Fibroblast of the conjunctiva (primary cell): Measurements from ENCODE around the gene GALNT16.
"Not testable (repeated sequence)": the region's sequence is repeated elsewhere in the genome, so short reads cannot be mapped to it uniquely, and the experiment has no call there.

Source experiments
- DNase-seq: peaks from one replicate; pipeline ENCODE4 v3.0.0-alpha.2; 2010; ENCODE audit warnings: low read depth

GALNT16 gene

DNA sequence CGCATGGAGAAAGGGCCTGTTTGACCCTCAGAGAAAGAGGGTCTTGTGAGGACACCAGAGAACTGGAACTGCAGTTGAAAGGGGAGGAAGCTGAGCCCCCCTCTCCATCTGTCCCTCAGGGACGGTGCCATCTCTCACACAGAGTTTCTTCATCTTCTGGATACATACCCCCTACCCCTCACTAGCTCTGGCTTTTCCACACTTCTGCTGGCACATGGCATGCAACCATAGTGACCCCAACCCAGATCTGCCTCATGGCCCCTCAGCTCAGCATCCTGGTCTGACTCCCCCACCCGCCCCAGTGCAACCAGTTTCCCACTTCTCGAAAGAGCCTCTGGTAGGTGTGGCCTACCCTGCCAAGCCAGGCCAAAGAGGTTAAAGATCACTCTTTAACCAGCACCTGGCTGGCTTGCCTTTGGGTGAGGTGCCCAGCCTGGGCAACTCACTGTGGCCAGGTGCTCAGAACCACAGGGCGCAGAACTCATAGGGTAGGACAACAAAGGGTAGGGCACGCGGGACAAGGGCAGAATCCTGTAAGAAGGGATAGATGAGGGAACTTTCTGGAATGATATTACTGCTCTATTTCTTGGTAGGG, 25.8 kb downstream of the GALNT16 start:
- no peak for DNase-seq

DNA sequence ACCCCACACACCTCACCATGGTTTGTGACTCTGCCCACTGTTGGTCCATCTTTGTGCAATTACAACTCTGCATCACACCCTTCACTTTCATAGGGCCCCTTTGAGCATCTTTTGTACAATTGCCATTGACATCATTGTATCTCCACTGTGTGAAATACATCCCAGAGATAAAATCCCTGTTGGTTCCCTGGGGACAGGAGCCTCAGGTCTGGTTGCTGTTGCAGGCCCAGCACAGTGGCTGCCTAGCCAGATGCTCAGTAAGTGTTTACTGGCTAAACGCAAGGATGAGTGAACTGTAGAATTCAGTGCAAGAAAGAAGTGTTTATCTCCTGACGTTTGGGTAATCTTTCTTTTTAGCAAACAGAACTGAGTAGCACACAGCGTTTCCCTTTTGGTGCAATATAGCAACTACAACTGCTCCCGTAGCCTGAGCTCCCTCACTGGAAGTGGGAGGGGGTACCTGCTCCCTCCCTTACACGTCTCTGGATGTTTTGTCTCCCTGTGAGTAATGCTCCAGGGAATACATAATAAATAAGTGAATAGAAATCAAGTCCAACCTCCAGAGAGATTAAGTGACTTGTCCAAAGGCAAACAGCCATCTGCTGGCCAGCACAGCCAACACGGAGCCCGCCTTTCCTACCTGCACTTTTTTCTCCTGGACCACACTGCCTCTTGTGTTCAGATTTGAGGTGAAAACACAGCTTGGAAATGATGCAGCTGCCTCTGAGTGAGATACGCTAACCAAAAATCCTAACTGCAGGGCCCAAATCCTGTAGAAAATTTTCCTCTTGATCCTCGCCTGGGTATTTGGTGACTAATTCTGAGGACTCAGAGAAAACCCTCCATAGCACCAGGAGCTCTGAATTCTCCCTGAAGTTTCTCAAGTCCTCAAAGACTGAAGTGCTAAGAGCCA, 27.4 kb downstream of the GALNT16 start:
- DNase-seq = no peak

DNA sequence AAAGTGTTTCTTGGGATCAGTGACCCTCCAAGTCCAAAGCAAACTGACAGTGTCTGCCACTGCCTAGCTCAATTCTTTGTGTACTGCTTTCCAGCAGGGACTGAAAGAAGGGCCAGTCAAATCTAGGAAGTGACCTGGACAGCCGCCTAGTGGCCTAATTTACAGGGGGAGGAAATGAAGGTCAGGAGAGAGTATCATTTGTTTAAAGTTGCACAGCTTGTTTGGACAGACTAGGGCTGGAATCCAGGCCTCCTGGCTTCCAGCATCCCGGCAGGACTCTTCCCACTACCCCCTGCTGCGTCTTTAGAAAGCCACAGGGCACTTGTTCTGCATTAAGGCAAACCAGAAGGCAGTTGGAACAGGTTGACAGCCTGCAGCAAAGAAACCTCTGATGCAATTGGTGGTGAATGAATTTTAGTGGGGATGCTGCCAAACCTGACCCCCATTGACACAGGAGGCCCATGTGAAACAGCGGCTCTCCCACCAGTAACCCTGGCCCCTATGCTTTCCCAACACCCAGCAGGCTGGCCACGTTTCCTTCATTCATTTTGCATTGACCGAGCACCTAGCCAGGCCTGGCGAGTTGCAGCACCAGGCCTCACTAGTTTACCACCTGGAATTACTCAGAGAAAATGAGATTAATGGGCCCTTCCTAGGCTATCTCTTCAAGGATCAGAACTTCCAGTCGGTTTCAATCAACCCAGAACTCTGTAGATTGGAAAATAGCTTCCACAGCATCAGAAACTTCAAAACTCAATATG, 28.2 kb downstream of the GALNT16 start:
- peak; percentile 78 for DNase-seq

DNA sequence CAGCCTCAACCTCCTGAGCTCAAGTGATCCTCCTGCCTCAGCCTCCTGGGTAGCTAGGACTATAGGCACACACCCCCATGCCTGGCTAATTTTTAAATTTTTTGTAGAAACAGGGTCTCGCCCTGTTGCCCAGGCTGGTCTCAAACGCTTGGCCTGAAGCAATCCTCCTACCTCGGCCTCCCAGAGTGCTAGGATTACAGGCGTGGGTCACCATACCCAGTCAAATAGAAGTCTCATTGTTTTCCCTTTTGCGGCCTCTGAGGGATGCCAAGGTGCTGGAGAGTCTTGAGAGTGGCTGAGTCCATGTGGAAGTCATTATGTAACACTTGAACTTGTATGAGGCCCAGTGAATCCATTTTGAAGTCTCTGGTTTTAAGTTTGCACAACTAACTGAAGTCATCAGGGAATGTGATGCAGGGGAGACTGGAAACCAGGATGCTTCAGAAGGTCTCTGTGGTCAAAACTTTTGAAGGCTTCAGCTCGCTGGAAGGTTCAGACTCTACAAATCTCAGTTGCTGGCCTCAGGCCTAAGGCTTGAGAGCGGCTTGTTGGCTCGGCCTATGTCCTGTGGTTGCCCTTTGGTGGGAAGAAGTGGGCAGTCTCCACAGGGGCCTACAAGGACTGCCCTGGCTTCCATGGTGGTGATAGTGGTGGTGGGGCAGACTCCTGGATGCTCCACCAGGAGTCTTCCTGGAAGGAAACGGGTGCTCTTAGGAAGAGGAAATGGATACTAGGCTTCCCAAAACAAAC, 29.2 kb downstream of the GALNT16 start:
- no peak for DNase-seq

DNA sequence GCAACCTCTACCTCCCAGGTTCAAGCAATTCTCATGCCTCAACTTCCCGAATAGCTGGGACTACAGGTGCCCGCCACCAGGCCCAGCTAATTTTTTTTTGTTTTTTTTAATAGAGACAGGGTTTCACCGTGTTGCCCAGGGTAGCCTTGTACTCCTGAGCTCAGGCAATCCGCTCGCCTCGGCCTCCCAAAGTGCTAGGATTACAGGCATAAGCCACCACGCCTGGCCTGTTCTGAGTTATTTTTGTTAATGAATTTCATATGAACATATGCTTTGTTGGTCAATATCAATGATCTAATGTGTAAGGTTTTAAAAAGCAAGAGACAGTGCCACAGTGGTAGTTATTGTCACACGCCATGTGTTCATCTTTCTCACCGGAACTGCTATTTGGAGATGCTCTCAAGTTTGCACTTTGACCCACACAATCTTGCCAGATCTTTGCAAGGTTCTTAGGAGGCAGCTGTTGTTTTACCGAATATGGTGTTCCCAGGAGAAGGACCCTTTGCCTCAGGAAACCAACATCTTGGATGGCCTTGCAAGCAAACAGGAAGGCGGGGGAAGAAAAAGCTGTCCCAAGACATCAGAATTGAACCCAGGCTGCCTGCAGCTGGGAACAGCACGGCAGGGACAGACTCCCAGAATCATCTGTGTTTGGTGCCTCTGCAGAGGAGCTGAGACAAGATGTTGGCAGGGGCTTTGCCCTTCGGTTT, 30.0 kb downstream of the GALNT16 start:
- DNase-seq = no peak

DNA sequence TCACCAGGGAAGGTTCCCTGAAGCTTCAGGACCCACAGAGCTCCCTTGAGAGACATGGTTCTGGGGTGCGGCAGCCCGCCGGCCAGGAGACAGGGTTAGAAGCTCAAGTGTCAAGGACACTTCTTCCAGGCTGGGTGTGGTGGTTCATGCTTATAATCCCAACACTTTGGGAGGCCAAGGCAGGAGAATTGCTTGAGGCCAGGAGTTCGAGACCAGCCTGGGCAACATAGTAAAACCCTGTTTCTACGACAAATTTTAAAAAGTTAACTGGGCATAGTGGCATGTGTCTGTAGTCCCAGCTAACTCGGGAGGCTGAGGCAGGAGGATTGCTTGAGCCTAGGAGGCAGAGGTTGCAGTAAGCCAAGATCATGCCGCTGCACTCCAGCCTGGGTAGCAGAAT, 30.9 kb downstream of the GALNT16 start:
- not testable (repeated sequence) for DNase-seq

DNA sequence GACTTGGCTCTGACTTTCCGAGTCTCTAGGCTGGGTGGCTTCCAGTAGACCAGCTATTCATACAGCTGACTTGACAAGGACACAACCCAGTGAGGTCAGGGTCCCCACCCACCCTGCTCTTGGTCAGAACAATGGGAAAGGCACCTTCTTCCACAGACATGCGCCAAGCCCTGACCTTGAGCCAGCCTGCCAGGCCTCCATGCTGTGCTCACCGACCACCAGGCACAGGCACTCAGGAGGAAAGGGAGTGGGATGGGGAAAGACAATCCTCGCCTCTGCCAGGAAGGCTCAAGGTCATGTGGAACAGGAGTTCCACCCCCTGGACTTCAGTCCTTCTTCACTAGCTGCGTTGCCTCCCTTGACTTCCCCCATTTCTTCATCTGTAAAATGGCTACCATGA, 31.4 kb downstream of the GALNT16 start:
- DNase-seq = no peak

DNA sequence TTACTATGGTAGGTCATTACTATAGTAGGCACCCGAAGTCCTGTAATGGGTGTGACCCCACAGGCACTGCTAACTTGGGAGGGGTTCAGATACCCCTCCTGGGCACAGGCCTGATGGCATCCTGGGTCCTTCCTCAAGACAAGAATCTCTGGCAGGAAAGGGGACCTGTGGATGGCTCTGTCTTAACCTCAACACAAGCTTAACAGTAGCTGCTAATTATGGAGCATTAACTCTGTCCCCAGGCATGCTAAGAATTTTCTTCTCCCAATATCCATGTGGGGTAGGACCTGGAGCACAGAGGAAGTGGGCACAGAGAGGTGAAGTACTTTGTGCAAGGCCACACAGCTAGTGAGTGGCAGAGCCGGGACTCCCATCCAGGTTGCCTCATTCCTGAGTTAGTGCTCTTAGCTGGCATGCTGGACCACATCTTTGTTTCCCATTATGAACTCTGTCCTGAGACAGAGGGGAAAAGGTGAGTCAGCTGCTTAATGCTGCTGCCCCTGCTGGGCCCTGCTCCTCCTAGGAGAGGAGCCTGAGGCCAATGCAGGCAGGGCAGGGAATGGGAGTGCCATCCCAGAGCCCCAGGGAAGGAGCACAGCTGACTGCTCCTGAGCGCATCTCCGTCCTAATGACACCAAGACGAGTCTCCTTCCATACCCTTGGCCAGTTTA, 32.1 kb downstream of the GALNT16 start:
- no peak for DNase-seq

DNA sequence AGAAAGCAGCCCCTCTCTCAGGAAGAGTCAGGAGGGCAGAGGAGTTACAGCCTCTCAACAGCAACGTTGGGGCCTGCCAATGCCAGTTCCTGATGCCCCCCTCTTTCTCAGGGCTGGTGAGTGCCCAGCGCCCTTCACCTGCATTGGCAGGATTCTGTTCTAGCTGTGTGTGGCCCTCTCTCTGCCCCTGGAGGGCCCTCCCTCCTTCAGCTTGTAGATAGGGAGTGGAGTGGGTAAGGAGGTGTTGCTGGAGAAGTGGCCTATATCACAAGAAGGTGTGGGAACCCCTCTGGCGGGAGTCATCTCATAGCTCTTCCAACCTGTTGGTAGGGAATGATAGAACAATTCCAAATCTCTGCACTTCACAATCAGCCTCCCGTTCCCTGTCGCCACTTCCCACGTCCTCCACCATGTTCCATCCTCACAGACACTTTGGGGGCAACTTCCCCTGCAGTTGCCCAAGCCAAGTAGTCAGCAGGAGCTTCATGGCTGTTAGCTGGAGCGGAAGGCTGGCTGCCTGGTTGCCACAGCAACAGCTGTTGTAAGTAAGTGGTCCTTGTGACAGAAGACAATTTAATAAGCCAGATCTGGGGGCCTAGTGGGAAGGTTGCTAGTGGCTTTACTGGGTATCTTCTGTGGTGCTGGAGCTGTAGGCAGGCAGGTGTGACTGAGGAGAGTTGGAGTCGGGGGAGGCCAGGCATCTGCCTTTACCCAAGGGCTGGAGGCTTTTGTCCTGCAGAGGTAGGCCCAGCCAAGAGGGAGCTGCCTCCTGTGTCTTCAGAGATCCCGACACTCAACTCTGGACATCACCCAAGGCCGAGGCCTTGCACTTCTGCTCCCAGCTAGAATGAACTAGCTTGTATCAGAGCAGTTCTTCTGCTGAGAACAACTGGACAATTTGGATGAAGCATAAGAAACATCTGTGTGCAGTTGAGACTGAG, 38.4 kb downstream of the GALNT16 start:
- DNase-seq = no peak

DNA sequence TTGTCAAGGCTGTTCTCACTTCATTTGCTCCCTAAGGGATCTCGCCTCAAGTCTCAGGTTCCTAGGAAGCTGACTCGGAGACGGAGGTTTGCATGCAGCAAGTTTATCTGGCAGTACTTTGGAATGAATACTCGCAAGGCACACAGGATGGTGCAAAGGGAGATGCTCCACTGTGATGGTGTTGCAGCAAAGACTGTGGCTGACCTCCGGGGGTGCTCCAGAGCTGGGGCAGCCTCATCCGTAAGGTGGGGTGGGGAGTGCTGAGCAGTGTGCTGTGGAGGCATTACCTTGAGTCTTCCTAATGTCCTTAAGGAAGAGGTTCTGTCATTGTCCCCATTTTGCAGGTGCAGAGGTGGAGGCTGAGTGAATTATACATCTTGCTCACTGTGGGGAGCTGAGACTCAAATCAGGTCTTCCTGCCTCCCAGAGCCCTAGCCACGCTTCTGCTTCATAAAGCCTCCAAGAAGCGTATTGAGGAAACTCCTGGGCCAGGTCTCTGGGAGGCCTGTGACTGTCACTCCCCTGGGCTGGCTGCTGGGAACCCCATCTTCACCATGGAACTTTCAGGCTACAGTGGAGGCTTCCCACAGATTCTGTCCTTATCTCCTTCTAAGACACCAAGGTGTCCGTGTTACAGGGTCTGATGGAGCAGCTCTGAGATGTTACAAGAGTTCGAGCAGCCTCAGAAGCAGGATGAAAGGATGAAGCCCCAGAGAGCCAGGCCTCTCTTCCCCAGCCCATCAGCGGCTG, 39.5 kb downstream of the GALNT16 start:
- DNase-seq = no peak

DNA sequence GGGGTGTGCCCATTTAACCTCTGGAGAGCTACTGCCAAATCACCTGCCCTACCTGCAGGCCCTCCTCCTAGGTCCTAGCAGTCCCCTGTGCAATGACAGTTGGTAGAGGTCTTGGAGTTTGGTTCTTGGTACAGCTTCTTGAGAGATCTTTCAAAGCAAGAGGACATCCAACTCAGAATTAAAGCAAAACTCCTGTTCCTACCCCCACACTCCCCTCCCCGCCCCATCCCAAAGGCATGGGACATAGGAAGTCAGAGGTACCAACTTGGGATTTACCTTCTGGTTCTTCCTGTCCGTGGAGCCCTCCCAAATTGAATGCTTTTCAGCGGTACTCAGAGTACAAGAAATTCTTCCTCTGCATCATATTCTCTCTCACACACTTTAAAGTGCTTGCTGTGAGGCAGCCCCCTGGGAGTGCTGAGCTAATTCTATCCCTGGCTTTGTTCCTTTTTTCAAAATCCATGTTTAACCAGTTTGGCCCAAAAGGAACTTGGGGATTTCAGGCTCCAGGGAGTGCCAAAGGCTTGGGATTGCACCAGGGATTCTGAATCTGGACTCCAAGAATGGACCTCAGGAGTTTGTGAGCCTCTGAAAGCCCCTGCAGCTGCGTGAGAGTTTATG, 40.8 kb downstream of the GALNT16 start:
- DNase-seq = no peak

DNA sequence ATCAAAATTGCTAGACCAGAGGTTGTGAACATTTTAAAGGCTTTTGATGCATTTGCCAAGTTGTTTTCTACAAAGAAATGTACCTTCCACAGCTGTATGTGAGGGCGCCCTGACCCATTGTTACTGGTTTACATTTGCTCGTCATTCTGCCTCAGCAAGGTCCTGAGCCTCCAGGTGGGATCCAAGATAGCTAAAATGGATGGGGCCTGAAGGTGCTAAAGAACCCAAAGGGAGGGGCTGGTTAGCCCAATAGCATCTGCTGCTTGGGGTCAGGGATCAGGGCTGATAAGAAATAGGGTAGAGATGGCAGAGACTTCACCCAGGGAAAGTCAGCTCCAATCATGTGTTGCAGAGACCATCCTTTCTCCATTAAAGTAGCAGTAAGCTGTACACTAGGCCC, 43.1 kb downstream of the GALNT16 start:
- no peak for DNase-seq

DNA sequence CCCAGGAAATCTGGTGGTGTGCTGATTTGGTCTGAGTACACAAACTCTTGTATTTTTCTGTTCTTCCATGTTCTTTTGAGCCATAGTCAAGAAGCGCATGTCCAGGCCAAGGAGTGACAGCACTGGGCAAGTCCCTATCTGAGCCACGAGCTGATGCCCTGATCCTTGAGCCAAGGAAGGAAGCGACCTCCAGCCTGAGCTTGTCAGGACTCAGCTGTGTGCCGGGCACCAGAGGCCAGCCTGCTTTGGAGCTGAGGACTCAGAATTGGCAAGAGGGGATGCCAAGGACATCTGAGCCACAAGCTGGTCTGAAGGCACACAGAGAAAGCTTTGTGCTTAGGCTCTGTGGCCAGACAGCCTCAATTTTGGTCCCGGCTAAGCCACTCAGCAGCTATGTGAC, 52.6 kb downstream of the GALNT16 start:
- DNase-seq = no peak

DNA sequence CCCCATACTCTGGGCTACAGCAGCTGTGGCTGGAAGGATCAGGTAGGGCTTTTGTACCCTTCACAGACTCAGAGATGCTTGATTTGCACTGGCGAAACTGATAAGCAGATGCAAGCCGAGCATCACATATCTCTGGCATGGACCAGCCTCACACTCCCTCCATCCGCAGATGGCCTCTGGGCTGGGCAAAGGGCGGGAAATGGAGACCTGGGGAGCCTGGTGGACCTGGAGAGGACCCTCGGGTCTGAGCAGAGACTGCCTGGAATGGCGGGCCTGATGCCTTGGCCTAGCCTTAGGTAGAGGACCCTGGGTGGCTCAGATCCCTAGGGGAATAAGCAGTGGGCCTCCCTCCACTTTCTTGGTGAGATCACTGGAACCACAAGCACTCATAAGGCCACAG, 53.2 kb downstream of the GALNT16 start:
- no peak for DNase-seq

DNA sequence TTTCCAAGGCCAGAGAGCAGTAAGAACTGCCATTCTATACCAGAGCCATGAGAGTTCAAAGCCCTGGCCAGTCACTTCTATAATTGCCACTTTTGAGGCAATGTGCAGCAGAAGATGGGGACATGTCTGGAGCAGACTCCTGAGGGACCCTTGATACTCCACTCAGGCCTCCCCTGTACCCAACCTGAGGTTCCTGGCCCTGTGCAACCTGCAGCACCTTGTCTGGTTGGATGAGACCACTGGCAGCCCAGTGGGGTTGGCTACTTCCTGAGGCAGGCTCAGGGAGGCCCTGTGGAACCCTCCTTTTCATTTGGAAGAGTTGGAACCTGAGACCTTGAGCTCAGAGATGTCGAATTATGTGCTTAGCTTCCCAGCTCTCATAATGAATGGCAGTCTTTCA, 54.4 kb downstream of the GALNT16 start:
- DNase-seq = no peak

DNA sequence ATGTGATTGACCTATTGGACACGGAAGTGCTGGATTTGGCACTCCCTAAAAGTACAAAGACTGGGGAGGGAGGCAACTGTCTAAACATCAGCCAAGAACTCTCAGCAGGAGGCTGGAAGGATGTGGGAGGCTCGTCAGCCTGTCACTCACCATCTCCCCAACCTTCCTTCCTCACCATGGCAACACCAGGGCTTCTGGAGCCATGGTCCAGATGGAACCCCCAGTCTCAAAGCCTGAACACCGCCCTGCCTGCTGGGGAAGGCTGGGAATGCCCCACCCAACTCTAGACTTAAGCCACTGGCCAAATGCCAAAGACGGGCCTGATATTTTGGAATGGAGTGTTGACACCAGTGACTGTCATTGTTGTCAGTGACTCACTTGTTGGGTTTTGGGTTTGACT, 55.3 kb downstream of the GALNT16 start:
- no peak for DNase-seq

DNA sequence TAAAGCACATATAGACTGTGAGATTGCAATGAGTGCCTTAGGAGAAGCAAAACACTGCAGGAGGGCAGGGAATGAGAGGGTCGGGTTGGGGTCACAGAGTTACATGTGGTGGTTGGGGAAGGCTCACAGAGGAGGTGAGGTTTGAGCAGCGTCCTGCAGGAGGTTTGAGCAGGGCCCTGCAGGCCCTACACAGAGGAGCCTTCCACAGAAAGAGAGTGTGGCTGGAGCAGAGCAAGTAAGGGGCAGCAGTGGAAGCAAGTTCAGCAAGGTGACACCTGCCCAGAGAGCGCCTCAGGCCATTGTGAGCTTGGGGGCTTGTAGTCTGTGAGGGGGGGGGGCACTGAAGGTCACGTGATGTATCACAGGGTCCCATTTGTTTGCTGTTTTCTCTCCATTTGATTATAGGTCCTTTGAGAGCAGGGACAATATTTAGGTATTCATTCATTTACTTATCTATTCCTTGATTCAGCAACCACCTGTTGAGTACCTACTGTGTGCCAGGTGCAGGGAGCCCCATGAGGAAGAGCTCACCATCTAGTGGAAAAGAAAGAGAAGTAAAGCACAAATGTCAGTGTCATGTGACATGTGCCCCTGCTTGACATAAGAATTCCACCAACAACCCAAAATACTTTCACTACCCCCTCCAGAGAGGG, 56.6 kb downstream of the GALNT16 start:
- no peak for DNase-seq

DNA sequence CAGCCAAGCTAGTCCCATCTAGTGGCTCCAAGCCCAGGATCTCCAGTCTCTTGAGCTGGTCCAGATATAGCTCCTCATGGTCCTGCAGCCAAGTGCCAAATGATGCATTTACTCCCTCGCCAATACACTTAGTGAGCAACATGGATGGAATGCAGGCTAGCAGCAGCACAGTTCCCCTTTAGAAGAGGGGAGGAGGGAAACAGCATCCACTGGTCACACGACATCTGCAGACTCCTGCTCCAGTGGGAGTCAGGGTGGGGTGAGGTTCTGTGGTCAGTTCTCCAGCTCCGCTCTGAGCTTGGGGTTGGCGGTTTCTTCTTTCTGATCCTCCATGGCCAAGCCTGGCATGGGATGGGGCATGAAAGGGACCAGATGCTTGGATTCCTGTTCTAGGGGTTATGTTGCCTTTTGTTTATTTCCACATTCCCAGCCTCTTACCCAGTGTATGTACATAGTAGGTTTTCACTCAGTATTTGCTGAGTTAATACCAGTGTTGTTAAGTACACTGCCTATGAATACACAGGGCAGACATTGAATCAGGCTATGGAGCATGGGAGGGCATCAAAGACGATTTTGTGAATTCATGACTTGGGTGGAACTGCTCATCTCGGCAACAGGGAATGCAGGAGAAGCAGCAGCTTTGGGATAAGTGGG, 57.3 kb downstream of the GALNT16 start:
- peak; percentile 98 for DNase-seq
